GM13976 (cell line): Measurements from ENCODE around the gene PRKG1.

ENCODE experiments used
- DNase-seq: peaks from one replicate; pipeline ENCODE4 v3.0.0; 2012; ENCODE audit warnings: low spot score
- CTCF ChIP-seq: IDR thresholded peaks from 2 replicates; pipeline ENCODE4 v1.5.1; 2012; ENCODE audit warnings: borderline replicate concordance, mild to moderate bottlenecking; ENCODE audit not compliant: insufficient read depth; ENCODE audit errors: extremely low read depth, missing control alignments, control extremely low read depth
- in situ Hi-C: fragments of 300-500 bp; cut with MboI; formaldehyde crosslinking; loops from one replicate; pipeline ENCODE4 v1.12.0; 2022; ENCODE audit warnings: low sequenced_read_pairs, mixed read lengths, inconsistent platforms; ENCODE audit not compliant: unreplicated experiment

The PRKG1 gene

GRCh38 chr10:51215951-51216834, 141.9 kb downstream of the PRKG1 start:
- in situ Hi-C loops = no loop called here
- no peak for DNase-seq
- no peak for TF ChIP-seq CTCF

DNA sequence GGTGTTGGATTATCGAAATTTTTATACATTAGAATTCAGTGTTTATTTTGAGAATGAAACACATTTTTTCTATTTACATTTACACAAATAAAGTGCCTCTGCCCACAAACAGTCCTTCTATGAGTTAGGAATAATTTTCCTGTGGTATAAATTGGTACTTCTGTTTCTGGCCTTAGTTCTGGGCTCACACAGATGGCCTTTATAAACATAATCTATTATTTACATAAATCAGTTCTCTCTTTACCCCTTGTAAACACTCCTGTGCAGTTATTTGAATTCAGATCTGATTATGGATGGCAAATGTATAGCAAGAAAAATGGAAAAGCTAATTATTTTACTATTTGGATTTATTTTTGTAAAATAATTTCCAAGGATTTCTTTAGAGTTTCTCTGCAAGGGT, 143.2 kb downstream of the PRKG1 start:
- no peak for DNase-seq
- in situ Hi-C loops = no loop called here
- no peak for TF ChIP-seq CTCF

- in situ Hi-C loops = no loop called here
- TF ChIP-seq CTCF = no peak
- DNase-seq = no peak
Observed at GRCh38 chr10:51224671-51225161, 150.4 kb downstream of the PRKG1 start.

DNA sequence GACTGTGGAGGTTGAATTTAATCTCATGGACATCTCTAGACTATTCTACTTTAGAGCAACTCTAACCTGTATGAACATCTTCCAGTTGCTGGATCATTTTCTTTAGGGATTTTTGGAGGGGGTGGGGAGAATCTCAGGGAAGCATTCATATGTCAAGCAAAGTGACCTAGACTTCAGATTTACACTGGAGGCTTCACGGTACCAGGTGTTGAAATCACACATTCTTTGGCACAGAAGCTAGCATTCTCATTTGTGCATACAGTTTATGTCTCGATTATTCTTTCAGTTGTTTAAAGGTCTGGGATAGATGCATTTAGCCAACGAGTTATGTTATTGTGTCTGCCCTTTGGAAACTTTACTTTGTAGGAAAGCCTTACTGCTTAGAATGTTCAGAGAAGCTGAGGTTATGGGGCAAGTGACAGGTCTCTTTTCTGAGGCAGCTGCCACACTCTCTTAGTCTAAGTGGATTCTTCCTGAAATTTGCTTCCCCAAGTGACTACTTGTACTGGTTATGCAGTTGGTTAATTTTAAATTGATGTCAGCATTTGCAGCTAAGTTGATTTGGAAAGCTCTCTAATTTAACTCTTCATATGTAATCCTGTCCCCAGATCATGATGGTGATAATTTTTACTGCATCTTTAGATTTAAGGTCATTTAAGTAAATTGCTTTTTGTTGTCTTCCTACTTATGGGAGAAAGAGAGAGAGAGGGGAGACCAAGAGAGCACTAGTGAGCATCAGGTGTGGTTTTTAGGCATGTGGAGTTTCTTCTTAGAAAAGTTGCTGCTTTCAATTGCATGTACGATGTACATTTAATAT, 153.8 kb downstream of the PRKG1 start:
- DNase-seq = no peak
- TF ChIP-seq CTCF = no peak
- in situ Hi-C loops = no loop called here

DNA sequence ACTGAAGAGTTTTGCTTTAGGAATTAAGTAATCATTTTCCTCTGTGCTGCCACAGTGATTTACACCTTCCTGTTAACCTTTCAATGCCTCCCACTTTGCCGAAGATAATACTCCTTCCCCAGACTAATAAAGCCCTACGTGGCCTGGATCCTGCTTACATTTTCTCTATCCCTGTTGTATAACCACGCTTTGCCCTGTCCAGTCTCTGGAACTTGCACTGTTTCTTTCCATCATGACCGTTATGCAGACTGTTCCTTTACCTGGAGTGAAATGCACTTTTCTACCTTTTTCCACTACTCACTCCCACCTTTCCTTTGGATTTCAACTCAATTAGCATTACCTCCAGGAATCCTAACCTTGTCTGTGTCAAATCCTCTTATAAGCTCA, 154.4 kb downstream of the PRKG1 start:
- DNase-seq = no peak
- in situ Hi-C loops = no loop called here
- TF ChIP-seq CTCF = no peak

DNA sequence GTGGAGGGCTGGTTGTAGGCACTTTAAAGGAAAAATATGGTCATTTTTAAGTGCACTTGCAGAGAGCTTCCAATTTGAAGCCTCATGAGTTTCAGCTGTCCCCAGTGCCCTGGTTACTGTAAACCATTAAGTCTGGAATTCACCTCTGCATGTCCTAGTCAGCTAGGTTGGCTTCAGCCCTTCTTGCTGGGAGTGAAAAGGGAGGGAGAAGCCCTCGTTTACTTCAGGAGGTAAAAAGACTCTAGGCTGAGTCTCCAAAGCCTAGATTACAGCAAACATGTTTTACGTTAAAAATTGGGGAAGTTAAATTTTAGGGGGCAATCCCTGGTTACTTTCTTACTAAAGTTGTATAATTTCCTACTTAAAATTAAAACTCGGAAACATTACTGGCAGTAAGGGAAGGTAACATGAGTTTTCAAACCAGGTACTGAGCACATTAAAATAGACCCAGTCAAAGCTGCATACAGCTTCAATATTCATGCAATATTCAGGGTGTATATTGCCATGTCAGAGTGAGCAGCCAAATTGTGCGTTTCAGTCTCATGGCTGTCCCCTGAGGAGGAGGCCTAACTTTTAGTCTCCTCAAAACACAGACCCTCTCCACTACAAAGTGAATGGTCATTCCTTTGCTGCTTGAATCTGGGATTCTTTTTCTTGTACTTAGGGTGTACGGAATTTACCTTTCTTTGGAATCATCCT, 156.7 kb downstream of the PRKG1 start:
- TF ChIP-seq CTCF = no peak
- no peak for DNase-seq
- in situ Hi-C loops = no loop called here
